ENCODE measurements around the gene RHBDD1. TPM values are rescaled to one million over a fixed set of nuclear protein-coding genes. Genes with fewer than 3 reads are reported as not detected.

RHBDD1 gene
- total and polyA plus RNA-seq, 12 donors, result 3.9 to 47.8 (median 25.9) TPM

- TF ChIP-seq CTCF (IDR thresholded peaks at IDR 0.05), result no peak
- no peak for TF ChIP-seq POLR2A (IDR thresholded peaks at IDR 0.05)
- H3K4me3 ChIP-seq, result no peak overlapping the region
- no peak overlapping the region for H3K27ac ChIP-seq
- no peaks in the 10 kb centered on the region for H3K9me3 ChIP-seq (replicated peaks in 1 of 3)
- H3K36me3 ChIP-seq (replicated peaks in 1 of 2), result no peaks in the 10 kb centered on the region
- DNase-seq, result no peak
- H3K27me3 ChIP-seq, result no peaks in the 10 kb centered on the region
- intact Hi-C loops (cut with DNase I), result no loop called here
- H3K4me1 ChIP-seq (replicated peaks in 1 of 2), result no peaks in the 10 kb centered on the region
- WGBS, 4 donors, result 95 to 97% (median 97%) methylated on average over 4 of the region's 4 CpGs
Measured at GRCh38 chr2:226893216-226893615, 57.4 kb downstream of the RHBDD1 start.

- 93 to 97% (median 95%) methylated on average over 3 of the region's 3 CpGs for WGBS, 4 donors
Measured at GRCh38 chr2:226894752-226895151, 58.9 kb downstream of the RHBDD1 start.

GRCh38 chr2:226895579-226895978 is 59.7 kb downstream of the RHBDD1 start:
- Histone ChIP-seq H3K27me3 (no peaks in the 10 kb centered on the region), H3K4me1 (replicated peaks in 1 of 2) (no peaks in the 10 kb centered on the region), H3K36me3 (replicated peaks in 1 of 2) (no peaks in the 10 kb centered on the region), H3K27ac (no peak overlapping the region), H3K9me3 (replicated peaks in 1 of 3) (no peaks in the 10 kb centered on the region), H3K4me3 (no peak overlapping the region)
- 95 to 100% (median 97%) methylated on average over 2 of the region's 2 CpGs for WGBS, 4 donors
- no peak for TF ChIP-seq CTCF (IDR thresholded peaks at IDR 0.05)
- no peak for TF ChIP-seq POLR2A (IDR thresholded peaks at IDR 0.05)
- intact Hi-C loops (cut with DNase I), result no loop called here
- DNase-seq, result no peak

More at GRCh38 chr2:226894752-226895151, 58.9 kb downstream of the RHBDD1 start:
- Histone ChIP-seq H3K4me1 (replicated peaks in 1 of 2) (no peaks in the 10 kb centered on the region), H3K27ac (no peak overlapping the region), H3K36me3 (replicated peaks in 1 of 2) (no peaks in the 10 kb centered on the region), H3K27me3 (no peaks in the 10 kb centered on the region), H3K4me3 (no peak overlapping the region), H3K9me3 (replicated peaks in 1 of 3) (no peaks in the 10 kb centered on the region)
- intact Hi-C loops (cut with DNase I), result no loop called here
- no peak for DNase-seq
- no peak for TF ChIP-seq CTCF (IDR thresholded peaks at IDR 0.05)
- no peak for TF ChIP-seq POLR2A (IDR thresholded peaks at IDR 0.05)

- no peaks in the 10 kb centered on the region for H3K27me3 ChIP-seq
- no peak overlapping the region for H3K4me3 ChIP-seq
- no peak for TF ChIP-seq CTCF (IDR thresholded peaks at IDR 0.05)
- TF ChIP-seq POLR2A (IDR thresholded peaks at IDR 0.05), result no peak
- intact Hi-C loops (cut with DNase I), result no loop called here
- H3K27ac ChIP-seq, result no peak overlapping the region
- H3K36me3 ChIP-seq (replicated peaks in 1 of 2), result no peaks in the 10 kb centered on the region
- WGBS, 4 donors, result 84 to 93% (median 89%) methylated on average over 4 of the region's 4 CpGs
- peaks cover 0 to 6% of the 10 kb centered on the region in 2 donors for H3K4me1 ChIP-seq (replicated peaks in 1 of 2)
- no peaks in the 10 kb centered on the region for H3K9me3 ChIP-seq (replicated peaks in 1 of 3)
- DNase-seq, result no peak
Measured at GRCh38 chr2:226898121-226898520, 62.3 kb downstream of the RHBDD1 start.
